Measurements from ENCODE around the gene PIGK.

PIGK gene

GRCh38 chr1:77227381-77227780 lies 8.2 kb upstream of the PIGK start:
- Histone ChIP-seq H3K4me1 (ENCODE audit: low read length) (no peaks in the 10 kb centered on the region), H3K27ac (ENCODE audit: low read length) (no peak overlapping the region), H3F3A (ENCODE audit: insufficient read depth, low read length) (no peaks in the 10 kb centered on the region), H3K27me3 (replicated peaks; ENCODE audit: insufficient read depth, low read length) (no peaks in the 10 kb centered on the region), H3K4me2 (ENCODE audit: low read depth, low read length) (no peak overlapping the region), H3K9me2 (replicated peaks; ENCODE audit: insufficient read depth, low read length) (no peaks in the 10 kb centered on the region), H3K9me3 (replicated peaks; ENCODE audit: insufficient read depth, low read length) (no peaks in the 10 kb centered on the region), H3K4me3 (ENCODE audit: low read length) (no peak overlapping the region), H2AFZ (ENCODE audit: low read length) (no peak overlapping the region), H3K79me2 (ENCODE audit: low read length) (no peaks in the 10 kb centered on the region), H3K9ac (ENCODE audit: low read length) (no peak overlapping the region), H3K36me3 (replicated peaks; ENCODE audit: insufficient read depth, low read length) (no peaks in the 10 kb centered on the region), H4K20me1 (ENCODE audit: insufficient read depth, low read length) (no peaks in the 10 kb centered on the region)
- no peak for TF ChIP-seq EZH2 (optimal IDR thresholded peaks at IDR 0.05; ENCODE audit: low read depth, low read length)
- TF ChIP-seq EZH2phosphoT487 (IDR thresholded peaks at IDR 0.05; ENCODE audit: low read length), result no peak
- TF ChIP-seq, protein P1, sequence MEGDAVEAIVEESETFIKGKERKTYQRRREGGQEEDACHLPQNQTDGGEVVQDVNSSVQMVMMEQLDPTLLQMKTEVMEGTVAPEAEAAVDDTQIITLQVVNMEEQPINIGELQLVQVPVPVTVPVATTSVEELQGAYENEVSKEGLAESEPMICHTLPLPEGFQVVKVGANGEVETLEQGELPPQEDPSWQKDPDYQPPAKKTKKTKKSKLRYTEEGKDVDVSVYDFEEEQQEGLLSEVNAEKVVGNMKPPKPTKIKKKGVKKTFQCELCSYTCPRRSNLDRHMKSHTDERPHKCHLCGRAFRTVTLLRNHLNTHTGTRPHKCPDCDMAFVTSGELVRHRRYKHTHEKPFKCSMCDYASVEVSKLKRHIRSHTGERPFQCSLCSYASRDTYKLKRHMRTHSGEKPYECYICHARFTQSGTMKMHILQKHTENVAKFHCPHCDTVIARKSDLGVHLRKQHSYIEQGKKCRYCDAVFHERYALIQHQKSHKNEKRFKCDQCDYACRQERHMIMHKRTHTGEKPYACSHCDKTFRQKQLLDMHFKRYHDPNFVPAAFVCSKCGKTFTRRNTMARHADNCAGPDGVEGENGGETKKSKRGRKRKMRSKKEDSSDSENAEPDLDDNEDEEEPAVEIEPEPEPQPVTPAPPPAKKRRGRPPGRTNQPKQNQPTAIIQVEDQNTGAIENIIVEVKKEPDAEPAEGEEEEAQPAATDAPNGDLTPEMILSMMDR (IDR thresholded peaks at IDR 0.05; ENCODE audit: low read length), result no peak
- DNase-seq, result no peak

- no peaks in the 10 kb centered on the region for H3K36me3 ChIP-seq (replicated peaks; ENCODE audit: insufficient read depth, low read length)
- H3K9me2 ChIP-seq (replicated peaks; ENCODE audit: insufficient read depth, low read length), result no peaks in the 10 kb centered on the region
- DNase-seq, result no peak
- peaks cover 8% of the 10 kb centered on the region; the same call in 1 of the 2 replicates for H3K4me1 ChIP-seq (ENCODE audit: low read length)
- H3K79me2 ChIP-seq (ENCODE audit: low read length), result 0 out of 2 replicates have a peak, but pooled peaks cover 4% of the 10 kb centered on the region
- TF ChIP-seq, protein P1 (IDR thresholded peaks at IDR 0.05; ENCODE audit: low read length), result no peak
- TF ChIP-seq EZH2 (optimal IDR thresholded peaks at IDR 0.05; ENCODE audit: low read depth, low read length) (no peak), EZH2phosphoT487 (IDR thresholded peaks at IDR 0.05; ENCODE audit: low read length) (no peak)
- no peak overlapping the region for H2AFZ ChIP-seq (ENCODE audit: low read length)
- no peak overlapping the region for H3K4me3 ChIP-seq (ENCODE audit: low read length)
- H4K20me1 ChIP-seq (ENCODE audit: insufficient read depth, low read length), result no peaks in the 10 kb centered on the region
- no peak overlapping the region for H3K27ac ChIP-seq (ENCODE audit: low read length)
- no peaks in the 10 kb centered on the region for H3K9me3 ChIP-seq (replicated peaks; ENCODE audit: insufficient read depth, low read length)
- no peaks in the 10 kb centered on the region for H3K27me3 ChIP-seq (replicated peaks; ENCODE audit: insufficient read depth, low read length)
- no peaks in the 10 kb centered on the region for H3F3A ChIP-seq (ENCODE audit: insufficient read depth, low read length)
- H3K9ac ChIP-seq (ENCODE audit: low read length), result no peak overlapping the region
- H3K4me2 ChIP-seq (ENCODE audit: low read depth, low read length), result no peak overlapping the region
Observed at GRCh38 chr1:77222496-77222895, 3.3 kb upstream of the PIGK start.

- Histone ChIP-seq H3K4me3 (ENCODE audit: low read length) (no peak overlapping the region), H3K27ac (ENCODE audit: low read length) (no peak overlapping the region), H2AFZ (ENCODE audit: low read length) (no peak overlapping the region), H4K20me1 (ENCODE audit: insufficient read depth, low read length) (no peaks in the 10 kb centered on the region), H3K36me3 (replicated peaks; ENCODE audit: insufficient read depth, low read length) (no peaks in the 10 kb centered on the region), H3K9ac (ENCODE audit: low read length) (no peak overlapping the region), H3K27me3 (replicated peaks; ENCODE audit: insufficient read depth, low read length) (no peaks in the 10 kb centered on the region), H3K79me2 (ENCODE audit: low read length) (0 out of 2 replicates have a peak, but pooled peaks cover 4% of the 10 kb centered on the region), H3K4me2 (ENCODE audit: low read depth, low read length) (no peak overlapping the region), H3K9me3 (replicated peaks; ENCODE audit: insufficient read depth, low read length) (no peaks in the 10 kb centered on the region), H3K4me1 (ENCODE audit: low read length) (peaks cover 8% of the 10 kb centered on the region; the same call in 1 of the 2 replicates), H3F3A (ENCODE audit: insufficient read depth, low read length) (no peaks in the 10 kb centered on the region), H3K9me2 (replicated peaks; ENCODE audit: insufficient read depth, low read length) (no peaks in the 10 kb centered on the region)
- no peak for DNase-seq
- no peak for TF ChIP-seq EZH2phosphoT487 (IDR thresholded peaks at IDR 0.05; ENCODE audit: low read length)
- TF ChIP-seq EZH2 (optimal IDR thresholded peaks at IDR 0.05; ENCODE audit: low read depth, low read length), result no peak
- TF ChIP-seq, protein P1 (IDR thresholded peaks at IDR 0.05; ENCODE audit: low read length), result no peak
Observed at GRCh38 chr1:77220687-77221463, 1.6 kb upstream of the PIGK start.
